DOHH2 (cell line): ENCODE results near the gene KIAA1549.
"Not testable (repeated sequence)": the region's sequence is repeated elsewhere in the genome, so short reads cannot be mapped to it uniquely, and the experiment has no call there.

Experiments used
- H3F3A ChIP-seq: fragments of 200-600 bp; sonication (generic), shearing (Covaris generic); 2 replicates; pipeline ENCODE4 v1.6.0; 2016; ENCODE audit warnings: antibody characterized with exemption, mild to moderate bottlenecking; ENCODE audit not compliant: control insufficient read depth, insufficient read depth
- H3K27ac ChIP-seq: fragments of 200-600 bp; sonication (generic); 2 replicates; pipeline ENCODE4 v1.5.1; 2014; ENCODE audit warnings: low read depth, mild to moderate bottlenecking, low read length, moderate library complexity
- H3K27me3 ChIP-seq: fragments of 200-600 bp; sonication (generic); 2 replicates; pipeline ENCODE4 v1.6.1; 2014; ENCODE audit warnings: mild to moderate bottlenecking, low read length, mixed read lengths; ENCODE audit not compliant: control insufficient read depth
- H3K36me3 ChIP-seq: fragments of 200-600 bp; sonication (generic); 2 replicates; pipeline ENCODE4 v1.6.1; 2014; ENCODE audit warnings: mild to moderate bottlenecking, low read length, moderate library complexity, mixed read lengths; ENCODE audit not compliant: control insufficient read depth
- H3K4me1 ChIP-seq: fragments of 200-600 bp; sonication (generic); 2 replicates; pipeline ENCODE4 v1.6.1; 2014; ENCODE audit warnings: mild to moderate bottlenecking, low read length, mixed read lengths; ENCODE audit not compliant: control insufficient read depth
- H3K4me2 ChIP-seq: fragments of 200-600 bp; sonication (generic); 2 replicates; pipeline ENCODE4 v1.6.0; 2014; ENCODE audit warnings: mild to moderate bottlenecking, low read length, moderate library complexity
- H3K4me3 ChIP-seq: fragments of 200-600 bp; sonication (generic); 2 replicates; pipeline ENCODE4 v1.5.1; 2014; ENCODE audit warnings: mild to moderate bottlenecking, low read length, mixed read lengths
- H3K79me2 ChIP-seq: fragments of 200-600 bp; sonication (generic); 2 replicates; pipeline ENCODE4 v1.6.1; 2014; ENCODE audit warnings: mild to moderate bottlenecking, low read length, mixed read lengths; ENCODE audit not compliant: control insufficient read depth
- H3K9me2 ChIP-seq: fragments of 200-600 bp; sonication (generic); replicated peaks from 2 replicates; pipeline ENCODE4 v1.6.1; 2014; ENCODE audit warnings: mild to moderate bottlenecking, low read length, mixed read lengths; ENCODE audit not compliant: control insufficient read depth
- H3K9me3 ChIP-seq: fragments of 200-600 bp; sonication (generic); 2 replicates; pipeline ENCODE4 v1.6.1; 2014; ENCODE audit warnings: antibody characterized with exemption, low read length, mixed read lengths; ENCODE audit not compliant: control insufficient read depth, insufficient read depth
- H4K20me1 ChIP-seq: fragments of 200-600 bp; sonication (generic); 2 replicates; pipeline ENCODE4 v1.6.0; 2014; ENCODE audit warnings: low read depth, mild to moderate bottlenecking, antibody characterized with exemption, low read length, moderate library complexity; ENCODE audit not compliant: control insufficient read depth, insufficient read depth
- EZH2phosphoT487 ChIP-seq: fragments of 200-600 bp; sonication (generic); IDR thresholded peaks from 2 replicates; pipeline ENCODE4 v1.6.1; 2017; ENCODE audit warnings: borderline replicate concordance, mild to moderate bottlenecking, antibody characterized with exemption, low read length, moderate library complexity, mixed read lengths
- TF ChIP-seq, protein P1 (sequence below): fragments of 200-600 bp; sonication (generic); IDR thresholded peaks from one replicate; pipeline ENCODE4 v1.5.1; 2014; ENCODE audit warnings: antibody characterized with exemption, mild to moderate bottlenecking, low read depth, low read length; ENCODE audit not compliant: poor library complexity, severe bottlenecking

The KIAA1549 gene

GRCh38 chr7:138799336-138800000 lies 181.7 kb downstream of the KIAA1549 start:
- no peaks in the 10 kb centered on the region for H3K4me1 ChIP-seq
- H3K36me3 ChIP-seq = no peaks in the 10 kb centered on the region
- no peak overlapping the region for H3K4me3 ChIP-seq
- no peaks in the 10 kb centered on the region for H3K9me2 ChIP-seq
- no peak overlapping the region for H3K4me2 ChIP-seq
- TF ChIP-seq, protein P1, sequence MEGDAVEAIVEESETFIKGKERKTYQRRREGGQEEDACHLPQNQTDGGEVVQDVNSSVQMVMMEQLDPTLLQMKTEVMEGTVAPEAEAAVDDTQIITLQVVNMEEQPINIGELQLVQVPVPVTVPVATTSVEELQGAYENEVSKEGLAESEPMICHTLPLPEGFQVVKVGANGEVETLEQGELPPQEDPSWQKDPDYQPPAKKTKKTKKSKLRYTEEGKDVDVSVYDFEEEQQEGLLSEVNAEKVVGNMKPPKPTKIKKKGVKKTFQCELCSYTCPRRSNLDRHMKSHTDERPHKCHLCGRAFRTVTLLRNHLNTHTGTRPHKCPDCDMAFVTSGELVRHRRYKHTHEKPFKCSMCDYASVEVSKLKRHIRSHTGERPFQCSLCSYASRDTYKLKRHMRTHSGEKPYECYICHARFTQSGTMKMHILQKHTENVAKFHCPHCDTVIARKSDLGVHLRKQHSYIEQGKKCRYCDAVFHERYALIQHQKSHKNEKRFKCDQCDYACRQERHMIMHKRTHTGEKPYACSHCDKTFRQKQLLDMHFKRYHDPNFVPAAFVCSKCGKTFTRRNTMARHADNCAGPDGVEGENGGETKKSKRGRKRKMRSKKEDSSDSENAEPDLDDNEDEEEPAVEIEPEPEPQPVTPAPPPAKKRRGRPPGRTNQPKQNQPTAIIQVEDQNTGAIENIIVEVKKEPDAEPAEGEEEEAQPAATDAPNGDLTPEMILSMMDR = no peak
- TF ChIP-seq EZH2phosphoT487 = no peak
- H3K27ac ChIP-seq = no peak overlapping the region
- H3K27me3 ChIP-seq = no peaks in the 10 kb centered on the region
- H4K20me1 ChIP-seq = no peaks in the 10 kb centered on the region
- no peaks in the 10 kb centered on the region for H3F3A ChIP-seq
- no peaks in the 10 kb centered on the region for H3K9me3 ChIP-seq
- no peaks in the 10 kb centered on the region for H3K79me2 ChIP-seq

- H3K4me2 ChIP-seq = no peak overlapping the region
- no peaks in the 10 kb centered on the region for H3K36me3 ChIP-seq
- H3K27me3 ChIP-seq = no peaks in the 10 kb centered on the region
- no peak overlapping the region for H3K4me3 ChIP-seq
- TF ChIP-seq, protein P1 = no peak
- no peak for TF ChIP-seq EZH2phosphoT487
- H4K20me1 ChIP-seq = no peaks in the 10 kb centered on the region
- no peaks in the 10 kb centered on the region for H3K9me3 ChIP-seq
- no peak overlapping the region for H3K27ac ChIP-seq
- no peaks in the 10 kb centered on the region for H3K79me2 ChIP-seq
- no peaks in the 10 kb centered on the region for H3K9me2 ChIP-seq
- no peaks in the 10 kb centered on the region for H3K4me1 ChIP-seq
- no peaks in the 10 kb centered on the region for H3F3A ChIP-seq
These were observed 182.4 kb downstream of the KIAA1549 start for GRCh38 chr7:138798836-138799235.

- TF ChIP-seq, protein P1 = no peak
- TF ChIP-seq EZH2phosphoT487 = no peak
- Histone ChIP-seq H4K20me1 (no peaks in the 10 kb centered on the region), H3F3A (no peaks in the 10 kb centered on the region), H3K9me3 (no peaks in the 10 kb centered on the region), H3K27ac (no peak within 1 kb of the TSS), H3K4me2 (no peak within 1 kb of the TSS), H3K79me2 (no peaks in the 10 kb centered on the region), H3K4me1 (no peaks in the 10 kb centered on the region), H3K27me3 (no peaks in the 10 kb centered on the region), H3K36me3 (no peaks in the 10 kb centered on the region), H3K9me2 (no peaks in the 10 kb centered on the region), H3K4me3 (no peak within 1 kb of the TSS)
These were observed 183.4 kb downstream of the KIAA1549 start, which contains the start of the genes ATP6V0A4 and TMEM213 for GRCh38 chr7:138797715-138798320. Gene ATP6V0A4, minus strand, starts transcription at chr7:138798196. Its CDS starts 26,949 bp downstream, at chr7:138771247. Gene TMEM213, plus strand, starts transcription at chr7:138797994. Its CDS starts 111 bp downstream, at chr7:138798105.

- H3K27ac ChIP-seq, H3K9me3 ChIP-seq, H3K36me3 ChIP-seq, H3F3A ChIP-seq, H3K27me3 ChIP-seq, H4K20me1 ChIP-seq, H3K4me3 ChIP-seq, H3K79me2 ChIP-seq, H3K9me2 ChIP-seq, H3K4me2 ChIP-seq, H3K4me1 ChIP-seq: not testable (repeated sequence)
These were observed 184.1 kb downstream of the KIAA1549 start for GRCh38 chr7:138797046-138797445.
